H1 (cell line): ENCODE results near the gene SKP1. TPM values are rescaled to one million over a fixed set of nuclear protein-coding genes. Genes with fewer than 3 reads are reported as not detected.

ENCODE experiments used
- CTCF ChIA-PET: fragments of 300-600 bp; sonication (Branson Sonifier 250); formaldehyde crosslinking; loops from one replicate; lab custom pipeline; 2021; ENCODE audit not compliant: partially characterized antibody; lab: Charles Lee
- POLR2A ChIA-PET: fragments of 300-600 bp; sonication (Branson Sonifier 250); formaldehyde crosslinking; loops from one replicate; lab custom pipeline; 2021; ENCODE audit warnings: inconsistent platforms; ENCODE audit not compliant: partially characterized antibody; lab: Charles Lee
- DNase-seq, 2 experiments: peaks; one replicate each; pipeline versions ENCODE4 v3.0.0 to v3.0.0-alpha.2; 2010 to 2022; ENCODE audit warnings: low spot score in 2 of 2, low read depth in 1 of 2, mixed read lengths in 1 of 2
- FAIRE-seq: peaks from 2 replicates; lab custom pipeline; 2011; peaks lifted over from hg19 to GRCh38; lab: Jason Lieb, UNC
- H2AFZ ChIP-seq: 2 replicates; pipeline ENCODE4 v1.8.1; 2012; ENCODE audit warnings: low read length, inconsistent platforms
- H2AK5ac ChIP-seq: 2 replicates; pipeline ENCODE4 v1.6.1; 2013; ENCODE audit warnings: low read depth, low read length
- H2BK120ac ChIP-seq: replicated peaks from 2 replicates; pipeline ENCODE3; 2013; ENCODE audit warnings: low read depth, low read length, inconsistent platforms
- H2BK12ac ChIP-seq: 2 replicates; pipeline ENCODE4 v1.6.1; 2013; ENCODE audit warnings: low read depth, low read length
- H2BK15ac ChIP-seq: 2 replicates; pipeline ENCODE4 v1.6.1; 2013; ENCODE audit warnings: low read length
- H2BK20ac ChIP-seq: 2 replicates; pipeline ENCODE4 v1.6.1; 2013; ENCODE audit warnings: low read length
- H2BK5ac ChIP-seq: 2 replicates; pipeline ENCODE4 v1.6.1; 2013; ENCODE audit warnings: low read depth, low read length
- H3K14ac ChIP-seq: 2 replicates; pipeline ENCODE4 v1.6.1; 2013; ENCODE audit warnings: inconsistent platforms; ENCODE audit not compliant: insufficient read length
- H3K18ac ChIP-seq: 2 replicates; pipeline ENCODE4 v1.6.1; 2013; ENCODE audit warnings: low read length; ENCODE audit errors: extremely low read depth
- H3K23ac ChIP-seq: 2 replicates; pipeline ENCODE4 v1.6.1; 2013; ENCODE audit warnings: inconsistent platforms; ENCODE audit not compliant: insufficient read length
- H3K23me2 ChIP-seq: 2 replicates; pipeline ENCODE4 v1.6.1; 2013; ENCODE audit warnings: low read depth, low read length
- H3K27ac ChIP-seq: 2 replicates; pipeline ENCODE4 v1.6.1; 2011; ENCODE audit warnings: low read depth, low read length, inconsistent platforms
- H3K27me3 ChIP-seq, 4 experiments: replicated peaks in 1 of 4; 1 replicate in 1 of 4; 2 replicates in 3 of 4; pipeline versions ENCODE4 v1.6.1 to v1.8.1; 2011 to 2013; ENCODE audit warnings: low read length in 3 of 4, mild to moderate bottlenecking in 3 of 4, inconsistent platforms in 2 of 4, mixed read lengths in 2 of 4, moderate library complexity in 1 of 4; ENCODE audit not compliant: control insufficient read depth in 3 of 4, insufficient read depth in 3 of 4; ENCODE audit errors: extremely low read depth in 1 of 4
- H3K36me3 ChIP-seq, 4 experiments: 2 replicates each; pipeline versions ENCODE4 v1.6.1 to v1.8.1; 2011 to 2013; ENCODE audit warnings: mild to moderate bottlenecking in 4 of 4, low read length in 3 of 4, moderate library complexity in 2 of 4, control low read depth in 1 of 4, inconsistent platforms in 1 of 4; ENCODE audit not compliant: insufficient read depth in 4 of 4, control insufficient read depth in 2 of 4
- H3K4ac ChIP-seq: replicated peaks from 2 replicates; pipeline ENCODE3; 2013; ENCODE audit warnings: low read length, low read depth, mixed read lengths, inconsistent platforms; ENCODE audit not compliant: insufficient read length
- H3K4me1 ChIP-seq, 4 experiments: replicated peaks in 1 of 4; 1 replicate in 1 of 4; 2 replicates in 3 of 4; pipeline versions ENCODE4 v1.6.1 to v1.8.1; 2011 to 2013; ENCODE audit warnings: low read length in 3 of 4, inconsistent platforms in 2 of 4, mixed read lengths in 1 of 4; ENCODE audit not compliant: insufficient read depth in 4 of 4, control insufficient read depth in 3 of 4
- H3K4me2 ChIP-seq, 2 experiments: 2 replicates each; pipeline versions ENCODE4 v1.6.1 to v1.8.1; 2011 to 2013; ENCODE audit warnings: low read depth in 2 of 2, low read length in 2 of 2, control low read depth in 1 of 2, inconsistent platforms in 1 of 2, mild to moderate bottlenecking in 1 of 2; ENCODE audit not compliant: insufficient read depth in 1 of 2
- H3K4me3 ChIP-seq, 4 experiments: fragments of 200-600, 300-600 bp in 1 of 4; sonication (generic), shearing (Covaris generic), sonication (Bioruptor Twin) in 1 of 4; 2 replicates each; pipeline versions ENCODE4 v1.5.1 to v1.8.1; 2011 to 2016; ENCODE audit warnings: low read length in 4 of 4, low read depth in 3 of 4, control low read depth in 2 of 4, inconsistent platforms in 2 of 4, mild to moderate bottlenecking in 2 of 4, mixed read lengths in 1 of 4, moderate library complexity in 1 of 4; ENCODE audit not compliant: insufficient read depth in 2 of 4; ENCODE audit errors: extremely low read depth in 1 of 4
- H3K56ac ChIP-seq: replicated peaks from 2 replicates; pipeline ENCODE3; 2013; ENCODE audit warnings: low read depth, mild to moderate bottlenecking, mixed read lengths, low read length, inconsistent platforms; ENCODE audit not compliant: insufficient read length
- H3K79me1 ChIP-seq: 2 replicates; pipeline ENCODE4 v1.6.1; 2013; ENCODE audit warnings: low read depth, low read length, control low read depth
- H3K79me2 ChIP-seq, 2 experiments: 2 replicates each; pipeline versions ENCODE4 v1.6.1 to v1.8.1; 2012 to 2013; ENCODE audit warnings: low read length in 2 of 2, mild to moderate bottlenecking in 2 of 2, inconsistent platforms in 1 of 2; ENCODE audit not compliant: insufficient read depth in 2 of 2, control insufficient read depth in 1 of 2
- H3K9ac ChIP-seq, 4 experiments: replicated peaks in 1 of 4; 1 replicate in 1 of 4; 2 replicates in 3 of 4; pipeline versions ENCODE4 v1.6.1 to v1.8.1; 2011 to 2013; ENCODE audit warnings: low read depth in 3 of 4, low read length in 3 of 4, control low read depth in 2 of 4, mild to moderate bottlenecking in 2 of 4, moderate library complexity in 2 of 4, inconsistent platforms in 1 of 4; ENCODE audit errors: extremely low read depth in 1 of 4
- H3K9me3 ChIP-seq, 2 experiments: 2 replicates each; pipeline versions ENCODE4 v1.6.1 to v1.8.1; 2012 to 2013; ENCODE audit warnings: mild to moderate bottlenecking in 2 of 2, moderate library complexity in 2 of 2, control low read depth in 1 of 2, inconsistent platforms in 1 of 2, low read depth in 1 of 2, low read length in 1 of 2, mixed read lengths in 1 of 2; ENCODE audit not compliant: insufficient read depth in 2 of 2
- H4K20me1 ChIP-seq, 2 experiments: replicated peaks in 1 of 2; 2 replicates each; pipeline versions ENCODE3 to v1.8.1; 2011 to 2013; ENCODE audit warnings: inconsistent platforms in 2 of 2, low read length in 2 of 2, mild to moderate bottlenecking in 1 of 2; ENCODE audit not compliant: insufficient read depth in 2 of 2, control insufficient read depth in 1 of 2
- H4K5ac ChIP-seq: 2 replicates; pipeline ENCODE4 v1.6.1; 2013; ENCODE audit warnings: low read length, low read depth, mixed read lengths, inconsistent platforms; ENCODE audit not compliant: insufficient read length
- H4K8ac ChIP-seq: 2 replicates; pipeline ENCODE4 v1.8.0; 2013; ENCODE audit warnings: mild to moderate bottlenecking, moderate library complexity, low read length, inconsistent platforms; ENCODE audit not compliant: insufficient read depth; ENCODE audit errors: extremely low read depth
- H4K91ac ChIP-seq: replicated peaks from 2 replicates; pipeline ENCODE3; 2013; ENCODE audit warnings: low read length, mixed read lengths, inconsistent platforms; ENCODE audit not compliant: insufficient read length
- ASH2L ChIP-seq: fragments of 200-600, 300-600 bp; sonication (generic); IDR thresholded peaks from one replicate; pipeline ENCODE4 v1.7.1; 2017; ENCODE audit warnings: low read length
- BACH1 ChIP-seq: IDR thresholded peaks from 2 replicates; pipeline ENCODE4 v1.6.1; 2012; ENCODE audit warnings: low read length, improper control_type of control experiment
- EP300 ChIP-seq, 2 experiments: IDR thresholded peaks; 1 replicate in 1 of 2; 2 replicates in 1 of 2; pipeline ENCODE4 v1.6.1; 2011 to 2012; ENCODE audit warnings: low read depth in 2 of 2, low read length in 2 of 2, mild to moderate bottlenecking in 2 of 2, borderline replicate concordance in 1 of 2, inconsistent platforms in 1 of 2, moderate library complexity in 1 of 2
- GTF2F1 ChIP-seq: IDR thresholded peaks from 2 replicates; pipeline ENCODE4 v1.6.1; 2012; ENCODE audit warnings: low read depth, low read length, improper control_type of control experiment, borderline replicate concordance
- HDAC2 ChIP-seq, 2 experiments: fragments of 300-600 bp in 1 of 2; sonication (generic) in 1 of 2; IDR thresholded peaks; 2 replicates each; pipeline ENCODE4 v1.6.1; 2011 to 2012; ENCODE audit warnings: low read depth in 2 of 2, low read length in 2 of 2, mild to moderate bottlenecking in 2 of 2, moderate library complexity in 2 of 2, borderline replicate concordance in 1 of 2, inconsistent platforms in 1 of 2
- JUND ChIP-seq: IDR thresholded peaks from 2 replicates; pipeline ENCODE4 v1.6.1; 2011; ENCODE audit warnings: mild to moderate bottlenecking, improper control_type of control experiment, low read length
- KDM4A ChIP-seq: IDR thresholded peaks from one replicate; pipeline ENCODE4 v1.7.1; 2012; ENCODE audit warnings: low read depth, mild to moderate bottlenecking, moderate library complexity, low read length, inconsistent platforms; ENCODE audit not compliant: severe bottlenecking
- MAFK ChIP-seq: IDR thresholded peaks from 2 replicates; pipeline ENCODE4 v1.6.1; 2012; ENCODE audit warnings: low read depth, mild to moderate bottlenecking, improper control_type of control experiment, low read length
- PHF8 ChIP-seq: fragments of 200-600 bp; sonication (generic); conservative IDR thresholded peaks from 2 replicates; pipeline ENCODE4 v1.7.1; 2012; ENCODE audit warnings: low read depth, mild to moderate bottlenecking, inconsistent platforms, low read length, moderate library complexity
- POLR2A ChIP-seq, 2 experiments: IDR thresholded peaks; 1 replicate in 1 of 2; 2 replicates in 1 of 2; pipeline ENCODE4 v1.6.1; 2011; ENCODE audit warnings: low read depth in 2 of 2, low read length in 2 of 2, mild to moderate bottlenecking in 2 of 2; ENCODE audit errors: control extremely low read depth in 1 of 2
- RAD21 ChIP-seq, 2 experiments: IDR thresholded peaks in 1 of 2; conservative IDR thresholded peaks in 1 of 2; 2 replicates each; pipeline ENCODE4 v1.6.1; 2011; ENCODE audit warnings: low read depth in 2 of 2, low read length in 2 of 2, improper control_type of control experiment in 1 of 2, inconsistent platforms in 1 of 2, mild to moderate bottlenecking in 1 of 2, moderate library complexity in 1 of 2
- SUZ12 ChIP-seq: fragments of 200-600 bp; sonication (generic); IDR thresholded peaks from 2 replicates; pipeline ENCODE4 v1.6.1; 2012; ENCODE audit warnings: mild to moderate bottlenecking, inconsistent platforms, low read length, moderate library complexity, mixed read lengths
- ZNF274 ChIP-seq: IDR thresholded peaks from 2 replicates; pipeline ENCODE4 v1.7.0; 2012; ENCODE audit warnings: low read length, borderline replicate concordance; ENCODE audit errors: extremely low read depth
- WGBS, 2 experiments: shearing (Covaris generic) in 1 of 2; methylation state at CpG; one replicate each; pipeline versions ENCODE4 v1.1.6 to v1.1.7; 2013 to 2015; ENCODE audit warnings: low lambda C conversion rate in 2 of 2, mixed read lengths in 2 of 2, inconsistent platforms in 1 of 2, low coverage in 1 of 2, missing lambda C conversion rate in 1 of 2; ENCODE audit not compliant: insufficient replicate concordance in 2 of 2, insufficient coverage in 1 of 2, insufficient read length in 1 of 2; ENCODE audit errors: extremely low coverage in 1 of 2, missing lambda C conversion rate in 1 of 2; 5-methylcytosine and 5-hydroxymethylcytosine counted together
- polyA plus RNA-seq, 7 experiments: library from polyadenylated mRNA; depleted of rRNA in 3 of 7; stranded (reverse) in 5 of 7; unstranded in 2 of 7; fragments of >200 nt in 5 of 7; fragments of 200-250 nt in 2 of 7; gene quantifications; 1 replicate in 5 of 7; 2 replicates in 1 of 7; 4 replicates in 1 of 7; pipeline versions ENCODE4 v1.2.1 to v1.2.3, GENCODE V29; 2011 to 2013; ENCODE audit warnings: missing spikeins in 2 of 7, mixed read lengths in 2 of 7
- total RNA-seq: library from RNA; stranded (reverse); fragmentation: NEBNext Ultra II Directional; extraction: Animal tissue kit (Norgen Biotek cat#: 25700); gene quantifications from 2 replicates; pipeline ENCODE4 v1.2.1, GENCODE V29; 2021

The SKP1 gene
- total and polyA plus RNA-seq, 2 of the 8 experiments (the other 6 are each of a cell fraction or from before 2014, with no cell fraction given) = 163 to 332 TPM

DNA sequence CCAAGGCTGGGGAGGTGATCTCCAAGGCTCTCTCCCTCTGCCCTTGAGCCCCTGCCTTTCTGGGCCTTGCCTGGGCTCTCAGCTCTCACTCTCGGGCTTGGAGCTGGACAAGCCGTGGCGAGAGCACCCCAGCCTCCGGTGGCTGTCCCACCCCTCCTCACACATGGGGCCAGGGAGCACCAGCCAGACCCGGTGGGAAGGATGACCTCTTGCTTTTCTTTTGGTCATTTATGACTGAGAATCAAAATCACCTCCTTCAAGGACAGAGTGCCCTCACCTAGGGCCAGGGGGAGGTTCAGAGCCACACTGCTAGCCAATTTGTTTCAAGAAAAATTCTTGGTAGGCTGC lies 48.1 kb downstream of the SKP1 start:
- Histone ChIP-seq H3K14ac (no peak overlapping the region), H4K91ac (no peak overlapping the region), H2AK5ac (no peak overlapping the region), H3K27ac (no peak overlapping the region), H3K18ac (no peak overlapping the region), H3K9ac (no peak overlapping the region), H2BK12ac (no peak overlapping the region), H3K4ac (no peak overlapping the region), H4K8ac (peak overlapping the region; percentile 70; the same call in 1 of the 2 replicates), H3K56ac (no peak overlapping the region), H3K79me1 (peaks cover 4% of the 10 kb centered on the region), H4K5ac (no peak overlapping the region), H2BK120ac (no peak overlapping the region), H3K9me3 (no peaks in the 10 kb centered on the region), H3K23me2 (no peaks in the 10 kb centered on the region), H3K79me2 (no peaks in the 10 kb centered on the region; a peak in 1 of 4 replicates), H2BK15ac (no peak overlapping the region), H2BK5ac (no peak overlapping the region), H3K27me3 (no peaks in the 10 kb centered on the region), H3K4me2 (no peak overlapping the region), H4K20me1 (peaks cover 18 to 33% of the 10 kb centered on the region in 2 experiments), H3K4me1 (peaks cover 0 to 5% (median 2%) of the 10 kb centered on the region in 4 experiments; a peak in 3 of 7 replicates), H3K36me3 (0 out of 8 replicates have a peak, but pooled peaks cover 0 to 3% (median 0%) of the 10 kb centered on the region in 4 experiments), H2BK20ac (no peak overlapping the region), H3K4me3 (no peak overlapping the region), H3K23ac (no peak overlapping the region), H2AFZ (no peak overlapping the region)
- ChIA-PET CTCF (interaction anchor here (0.6 to 21.7 kb wide), 8 partner anchors 15 to 1654 kb away, joined by 3 to 270 read pairs (median 4); no protein-coding TSS in a partner anchor), POLR2A (interaction anchor here (4.5 kb wide), 1 partner anchor 11 kb away, joined by 15 read pairs; no protein-coding TSS in a partner anchor)
- 94% methylated on average over 4 of the region's 5 CpGs; no CpG with 5 or more reads in 1 of the 2 experiments for WGBS, 2 experiments
- DNase-seq (no peak), FAIRE-seq (no peak)
- TF ChIP-seq RAD21 (IDR thresholded peaks at IDR 0.05 in 1 of 2, conservative IDR thresholded peaks at IDR 0.05 in 1 of 2; ENCODE audit: low read depth in 2 of 2, low read length in 2 of 2) (no peak), SUZ12 (no peak), ZNF274 (no peak), BACH1 (no peak), EP300 (IDR thresholded peaks at IDR 0.05; ENCODE audit: borderline replicate concordance in 1 of 2, low read depth in 2 of 2, low read length in 2 of 2) (no peak), HDAC2 (IDR thresholded peaks at IDR 0.05; ENCODE audit: borderline replicate concordance in 1 of 2, low read depth in 2 of 2, low read length in 2 of 2) (no peak), PHF8 (no peak), KDM4A (no peak), POLR2A (IDR thresholded peaks at IDR 0.05; ENCODE audit: control extremely low read depth in 1 of 2, low read depth in 2 of 2, low read length in 2 of 2) (no peak), JUND (no peak), ASH2L (no peak), MAFK (no peak), GTF2F1 (no peak)
